H1 (cell line): Measurements from ENCODE around the gene SPTB. TPM values are rescaled to one million over a fixed set of nuclear protein-coding genes. Genes with fewer than 3 reads are reported as not detected.

Source experiments
- CTCF ChIA-PET: fragments of 300-600 bp; sonication (Branson Sonifier 250); formaldehyde crosslinking; loops from one replicate; lab custom pipeline; 2021; ENCODE audit not compliant: partially characterized antibody; lab: Charles Lee
- POLR2A ChIA-PET: fragments of 300-600 bp; sonication (Branson Sonifier 250); formaldehyde crosslinking; loops from one replicate; lab custom pipeline; 2021; ENCODE audit warnings: inconsistent platforms; ENCODE audit not compliant: partially characterized antibody; lab: Charles Lee
- DNase-seq, 2 experiments: peaks; one replicate each; pipeline versions ENCODE4 v3.0.0 to v3.0.0-alpha.2; 2010 to 2022; ENCODE audit warnings: low spot score in 2 of 2, low read depth in 1 of 2, mixed read lengths in 1 of 2
- FAIRE-seq: peaks from 2 replicates; lab custom pipeline; 2011; peaks lifted over from hg19 to GRCh38; lab: Jason Lieb, UNC
- H2AFZ ChIP-seq: 2 replicates; pipeline ENCODE4 v1.8.1; 2012; ENCODE audit warnings: low read length, inconsistent platforms
- H2AK5ac ChIP-seq: 2 replicates; pipeline ENCODE4 v1.6.1; 2013; ENCODE audit warnings: low read depth, low read length
- H2BK120ac ChIP-seq: replicated peaks from 2 replicates; pipeline ENCODE3; 2013; ENCODE audit warnings: low read depth, low read length, inconsistent platforms
- H2BK12ac ChIP-seq: 2 replicates; pipeline ENCODE4 v1.6.1; 2013; ENCODE audit warnings: low read depth, low read length
- H2BK15ac ChIP-seq: 2 replicates; pipeline ENCODE4 v1.6.1; 2013; ENCODE audit warnings: low read length
- H2BK20ac ChIP-seq: 2 replicates; pipeline ENCODE4 v1.6.1; 2013; ENCODE audit warnings: low read length
- H2BK5ac ChIP-seq: 2 replicates; pipeline ENCODE4 v1.6.1; 2013; ENCODE audit warnings: low read depth, low read length
- H3K14ac ChIP-seq: 2 replicates; pipeline ENCODE4 v1.6.1; 2013; ENCODE audit warnings: inconsistent platforms; ENCODE audit not compliant: insufficient read length
- H3K18ac ChIP-seq: 2 replicates; pipeline ENCODE4 v1.6.1; 2013; ENCODE audit warnings: low read length; ENCODE audit errors: extremely low read depth
- H3K23ac ChIP-seq: 2 replicates; pipeline ENCODE4 v1.6.1; 2013; ENCODE audit warnings: inconsistent platforms; ENCODE audit not compliant: insufficient read length
- H3K23me2 ChIP-seq: 2 replicates; pipeline ENCODE4 v1.6.1; 2013; ENCODE audit warnings: low read depth, low read length
- H3K27ac ChIP-seq: 2 replicates; pipeline ENCODE4 v1.6.1; 2011; ENCODE audit warnings: low read depth, low read length, inconsistent platforms
- H3K27me3 ChIP-seq, 4 experiments: replicated peaks in 1 of 4; 1 replicate in 1 of 4; 2 replicates in 3 of 4; pipeline versions ENCODE4 v1.6.1 to v1.8.1; 2011 to 2013; ENCODE audit warnings: low read length in 3 of 4, mild to moderate bottlenecking in 3 of 4, inconsistent platforms in 2 of 4, mixed read lengths in 2 of 4, moderate library complexity in 1 of 4; ENCODE audit not compliant: control insufficient read depth in 3 of 4, insufficient read depth in 3 of 4; ENCODE audit errors: extremely low read depth in 1 of 4
- H3K36me3 ChIP-seq, 4 experiments: 2 replicates each; pipeline versions ENCODE4 v1.6.1 to v1.8.1; 2011 to 2013; ENCODE audit warnings: mild to moderate bottlenecking in 4 of 4, low read length in 3 of 4, moderate library complexity in 2 of 4, control low read depth in 1 of 4, inconsistent platforms in 1 of 4; ENCODE audit not compliant: insufficient read depth in 4 of 4, control insufficient read depth in 2 of 4
- H3K4ac ChIP-seq: replicated peaks from 2 replicates; pipeline ENCODE3; 2013; ENCODE audit warnings: low read length, low read depth, mixed read lengths, inconsistent platforms; ENCODE audit not compliant: insufficient read length
- H3K4me1 ChIP-seq, 4 experiments: replicated peaks in 1 of 4; 1 replicate in 1 of 4; 2 replicates in 3 of 4; pipeline versions ENCODE4 v1.6.1 to v1.8.1; 2011 to 2013; ENCODE audit warnings: low read length in 3 of 4, inconsistent platforms in 2 of 4, mixed read lengths in 1 of 4; ENCODE audit not compliant: insufficient read depth in 4 of 4, control insufficient read depth in 3 of 4
- H3K4me2 ChIP-seq, 2 experiments: 2 replicates each; pipeline versions ENCODE4 v1.6.1 to v1.8.1; 2011 to 2013; ENCODE audit warnings: low read depth in 2 of 2, low read length in 2 of 2, control low read depth in 1 of 2, inconsistent platforms in 1 of 2, mild to moderate bottlenecking in 1 of 2; ENCODE audit not compliant: insufficient read depth in 1 of 2
- H3K4me3 ChIP-seq, 4 experiments: fragments of 200-600, 300-600 bp in 1 of 4; sonication (generic), shearing (Covaris generic), sonication (Bioruptor Twin) in 1 of 4; 2 replicates each; pipeline versions ENCODE4 v1.5.1 to v1.8.1; 2011 to 2016; ENCODE audit warnings: low read length in 4 of 4, low read depth in 3 of 4, control low read depth in 2 of 4, inconsistent platforms in 2 of 4, mild to moderate bottlenecking in 2 of 4, mixed read lengths in 1 of 4, moderate library complexity in 1 of 4; ENCODE audit not compliant: insufficient read depth in 2 of 4; ENCODE audit errors: extremely low read depth in 1 of 4
- H3K56ac ChIP-seq: replicated peaks from 2 replicates; pipeline ENCODE3; 2013; ENCODE audit warnings: low read depth, mild to moderate bottlenecking, mixed read lengths, low read length, inconsistent platforms; ENCODE audit not compliant: insufficient read length
- H3K79me1 ChIP-seq: 2 replicates; pipeline ENCODE4 v1.6.1; 2013; ENCODE audit warnings: low read depth, low read length, control low read depth
- H3K79me2 ChIP-seq, 2 experiments: 2 replicates each; pipeline versions ENCODE4 v1.6.1 to v1.8.1; 2012 to 2013; ENCODE audit warnings: low read length in 2 of 2, mild to moderate bottlenecking in 2 of 2, inconsistent platforms in 1 of 2; ENCODE audit not compliant: insufficient read depth in 2 of 2, control insufficient read depth in 1 of 2
- H3K9ac ChIP-seq, 4 experiments: replicated peaks in 1 of 4; 1 replicate in 1 of 4; 2 replicates in 3 of 4; pipeline versions ENCODE4 v1.6.1 to v1.8.1; 2011 to 2013; ENCODE audit warnings: low read depth in 3 of 4, low read length in 3 of 4, control low read depth in 2 of 4, mild to moderate bottlenecking in 2 of 4, moderate library complexity in 2 of 4, inconsistent platforms in 1 of 4; ENCODE audit errors: extremely low read depth in 1 of 4
- H3K9me3 ChIP-seq, 2 experiments: 2 replicates each; pipeline versions ENCODE4 v1.6.1 to v1.8.1; 2012 to 2013; ENCODE audit warnings: mild to moderate bottlenecking in 2 of 2, moderate library complexity in 2 of 2, control low read depth in 1 of 2, inconsistent platforms in 1 of 2, low read depth in 1 of 2, low read length in 1 of 2, mixed read lengths in 1 of 2; ENCODE audit not compliant: insufficient read depth in 2 of 2
- H4K20me1 ChIP-seq, 2 experiments: replicated peaks in 1 of 2; 2 replicates each; pipeline versions ENCODE3 to v1.8.1; 2011 to 2013; ENCODE audit warnings: inconsistent platforms in 2 of 2, low read length in 2 of 2, mild to moderate bottlenecking in 1 of 2; ENCODE audit not compliant: insufficient read depth in 2 of 2, control insufficient read depth in 1 of 2
- H4K5ac ChIP-seq: 2 replicates; pipeline ENCODE4 v1.6.1; 2013; ENCODE audit warnings: low read length, low read depth, mixed read lengths, inconsistent platforms; ENCODE audit not compliant: insufficient read length
- H4K8ac ChIP-seq: 2 replicates; pipeline ENCODE4 v1.8.0; 2013; ENCODE audit warnings: mild to moderate bottlenecking, moderate library complexity, low read length, inconsistent platforms; ENCODE audit not compliant: insufficient read depth; ENCODE audit errors: extremely low read depth
- H4K91ac ChIP-seq: replicated peaks from 2 replicates; pipeline ENCODE3; 2013; ENCODE audit warnings: low read length, mixed read lengths, inconsistent platforms; ENCODE audit not compliant: insufficient read length
- BCL11A ChIP-seq, 2 experiments: IDR thresholded peaks; one replicate each; pipeline ENCODE4 v1.6.1; 2011; ENCODE audit warnings: low read depth in 2 of 2, low read length in 2 of 2, mild to moderate bottlenecking in 2 of 2
- CHD1 ChIP-seq: IDR thresholded peaks from 2 replicates; pipeline ENCODE4 v1.6.1; 2012; ENCODE audit warnings: low read depth, low read length, improper control_type of control experiment
- NANOG ChIP-seq: IDR thresholded peaks from 2 replicates; pipeline ENCODE4 v1.6.1; 2011; ENCODE audit warnings: low read length, low read depth, mild to moderate bottlenecking, inconsistent platforms; ENCODE audit not compliant: insufficient read depth, poor library complexity, severe bottlenecking
- TEAD4 ChIP-seq: IDR thresholded peaks from 2 replicates; pipeline ENCODE4 v1.6.1; 2012; ENCODE audit warnings: low read depth, low read length, inconsistent platforms, mixed read lengths
- WGBS, 2 experiments: shearing (Covaris generic) in 1 of 2; methylation state at CpG; one replicate each; pipeline versions ENCODE4 v1.1.6 to v1.1.7; 2013 to 2015; ENCODE audit warnings: low lambda C conversion rate in 2 of 2, mixed read lengths in 2 of 2, inconsistent platforms in 1 of 2, low coverage in 1 of 2, missing lambda C conversion rate in 1 of 2; ENCODE audit not compliant: insufficient replicate concordance in 2 of 2, insufficient coverage in 1 of 2, insufficient read length in 1 of 2; ENCODE audit errors: extremely low coverage in 1 of 2, missing lambda C conversion rate in 1 of 2; 5-methylcytosine and 5-hydroxymethylcytosine counted together
- polyA plus RNA-seq, 7 experiments: library from polyadenylated mRNA; depleted of rRNA in 3 of 7; stranded (reverse) in 5 of 7; unstranded in 2 of 7; fragments of >200 nt in 5 of 7; fragments of 200-250 nt in 2 of 7; gene quantifications; 1 replicate in 5 of 7; 2 replicates in 1 of 7; 4 replicates in 1 of 7; pipeline versions ENCODE4 v1.2.1 to v1.2.3, GENCODE V29; 2011 to 2013; ENCODE audit warnings: missing spikeins in 2 of 7, mixed read lengths in 2 of 7
- total RNA-seq: library from RNA; stranded (reverse); fragmentation: NEBNext Ultra II Directional; extraction: Animal tissue kit (Norgen Biotek cat#: 25700); gene quantifications from 2 replicates; pipeline ENCODE4 v1.2.1, GENCODE V29; 2021

Gene SPTB
- total and polyA plus RNA-seq, 2 of the 8 experiments (the other 6 are each of a cell fraction or from before 2014, with no cell fraction given): 0.30 to 2.4 TPM

DNA sequence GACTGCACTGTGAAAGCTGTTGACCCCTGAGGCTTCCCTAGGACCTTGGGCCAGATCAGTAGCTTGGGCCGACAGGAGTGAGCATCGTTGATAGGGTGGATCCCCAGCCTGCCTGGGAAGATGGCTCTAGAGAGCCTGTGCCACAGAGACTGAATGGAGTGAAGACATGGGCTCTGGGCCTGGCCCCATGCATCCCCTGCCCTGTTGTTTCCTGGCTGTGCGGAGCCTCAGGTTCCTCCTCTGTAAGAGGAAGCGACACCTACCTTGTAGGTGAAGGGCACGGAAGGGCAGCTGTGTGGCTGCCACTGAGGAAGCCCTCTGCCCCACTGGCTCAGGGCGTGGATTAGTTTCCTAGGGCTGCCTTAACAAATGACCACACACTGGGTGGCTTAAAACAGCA lies 151.6 kb downstream of the SPTB start:
- peaks cover 9% of the 10 kb centered on the region for H3K79me1 ChIP-seq
- H3K4me2 ChIP-seq: no peak overlapping the region
- no peak overlapping the region for H2BK12ac ChIP-seq
- no peak overlapping the region for H3K18ac ChIP-seq
- H2AK5ac ChIP-seq: no peak overlapping the region
- H3K9ac ChIP-seq: no peak overlapping the region
- no peak overlapping the region for H2BK120ac ChIP-seq
- H3K36me3 ChIP-seq: peaks cover 18 to 46% (median 36%) of the 10 kb centered on the region in 4 experiments
- H4K8ac ChIP-seq: no peak overlapping the region
- no peaks in the 10 kb centered on the region for H3K27me3 ChIP-seq
- H2BK5ac ChIP-seq: no peak overlapping the region
- WGBS, 2 experiments: 92% methylated on average over 6 of the region's 6 CpGs; no CpG with 5 or more reads in 1 of the 2 experiments
- H3K56ac ChIP-seq: no peak overlapping the region
- POLR2A ChIA-PET: no interaction called here
- H3K14ac ChIP-seq: no peak overlapping the region
- H4K91ac ChIP-seq: no peak overlapping the region
- H3K9me3 ChIP-seq: no peaks in the 10 kb centered on the region
- H4K20me1 ChIP-seq: peaks cover 31 to 40% of the 10 kb centered on the region in 2 experiments
- FAIRE-seq (no peak), DNase-seq (no peak)
- H4K5ac ChIP-seq: no peak overlapping the region
- no peak overlapping the region for H3K23ac ChIP-seq
- H3K4ac ChIP-seq: no peak overlapping the region
- H3K23me2 ChIP-seq: no peaks in the 10 kb centered on the region
- no peak overlapping the region for H2BK15ac ChIP-seq
- no peak overlapping the region for H3K4me3 ChIP-seq
- H2AFZ ChIP-seq: no peak overlapping the region
- peaks cover 22 to 38% (median 29%) of the 10 kb centered on the region in 4 experiments for H3K4me1 ChIP-seq
- TF ChIP-seq NANOG: no peak
- TF ChIP-seq CHD1: no peak
- TF ChIP-seq TEAD4: no peak
- TF ChIP-seq BCL11A (IDR thresholded peaks at IDR 0.05; ENCODE audit: low read depth in 2 of 2, low read length in 2 of 2): no peak
- H3K79me2 ChIP-seq: peaks cover 0 to 58% of the 10 kb centered on the region in 2 experiments; a peak in 2 of 4 replicates
- H3K27ac ChIP-seq: no peak overlapping the region
- no peak overlapping the region for H2BK20ac ChIP-seq
- CTCF ChIA-PET: interaction anchor here (0.6 to 4.0 kb wide), 8 partner anchors 14 to 835 kb away, joined by 3 to 33 read pairs (median 4); no protein-coding TSS in a partner anchor
